ENCODE results near the gene MED29. TPM values are rescaled to one million over a fixed set of nuclear protein-coding genes. Genes with fewer than 3 reads are reported as not detected.

The MED29 gene
- total and polyA plus RNA-seq, 9 donors, result 27.7 to 62.9 (median 55.0) TPM

DNA sequence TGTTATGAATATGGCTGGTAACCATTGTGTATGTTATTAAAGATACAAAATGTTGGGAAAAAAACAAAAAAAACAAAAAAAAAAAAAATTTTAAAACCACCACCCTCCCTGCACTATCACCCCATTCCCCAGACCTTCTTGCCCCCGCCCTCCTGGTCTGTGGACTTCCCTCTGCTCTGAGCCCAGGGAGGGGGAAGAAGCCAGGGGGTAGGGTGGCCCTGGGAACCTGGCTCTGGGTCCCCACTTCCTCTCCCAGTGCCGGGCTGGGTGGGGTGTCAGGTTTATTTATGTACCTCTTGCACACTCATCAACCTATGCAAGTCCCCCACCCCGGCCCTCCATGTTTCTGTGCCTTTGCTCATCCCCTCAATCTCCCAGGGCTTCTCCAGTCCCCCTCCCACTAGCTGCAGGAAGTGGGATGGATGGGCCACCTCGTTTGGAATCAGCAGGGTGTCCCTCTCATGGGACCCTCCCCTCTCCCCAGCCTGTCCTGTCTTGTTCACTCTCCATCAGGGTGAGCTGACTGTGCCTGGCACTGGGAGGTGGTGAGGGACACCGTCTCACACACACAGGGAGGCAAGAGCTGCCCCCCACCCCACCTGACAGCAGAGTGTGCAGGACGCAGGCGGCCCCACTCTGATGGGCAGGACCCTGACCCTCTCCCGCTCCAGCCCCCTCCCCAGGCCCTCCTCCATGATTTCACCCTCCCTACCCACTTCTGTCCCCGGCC, 6.2 kb upstream of the MED29 start:
- intact Hi-C loops (cut with DNase I), result no loop called here
- Histone ChIP-seq H3K27ac (no peak overlapping the region), H3K9me3 (no peaks in the 10 kb centered on the region), H3K36me3 (no peaks in the 10 kb centered on the region), H3K4me1 (ENCODE audit: insufficient read depth) (peaks cover 2% of the 10 kb centered on the region), H3K4me3 (no peak overlapping the region), H3K27me3 (no peaks in the 10 kb centered on the region)
- TF ChIP-seq, protein P1, sequence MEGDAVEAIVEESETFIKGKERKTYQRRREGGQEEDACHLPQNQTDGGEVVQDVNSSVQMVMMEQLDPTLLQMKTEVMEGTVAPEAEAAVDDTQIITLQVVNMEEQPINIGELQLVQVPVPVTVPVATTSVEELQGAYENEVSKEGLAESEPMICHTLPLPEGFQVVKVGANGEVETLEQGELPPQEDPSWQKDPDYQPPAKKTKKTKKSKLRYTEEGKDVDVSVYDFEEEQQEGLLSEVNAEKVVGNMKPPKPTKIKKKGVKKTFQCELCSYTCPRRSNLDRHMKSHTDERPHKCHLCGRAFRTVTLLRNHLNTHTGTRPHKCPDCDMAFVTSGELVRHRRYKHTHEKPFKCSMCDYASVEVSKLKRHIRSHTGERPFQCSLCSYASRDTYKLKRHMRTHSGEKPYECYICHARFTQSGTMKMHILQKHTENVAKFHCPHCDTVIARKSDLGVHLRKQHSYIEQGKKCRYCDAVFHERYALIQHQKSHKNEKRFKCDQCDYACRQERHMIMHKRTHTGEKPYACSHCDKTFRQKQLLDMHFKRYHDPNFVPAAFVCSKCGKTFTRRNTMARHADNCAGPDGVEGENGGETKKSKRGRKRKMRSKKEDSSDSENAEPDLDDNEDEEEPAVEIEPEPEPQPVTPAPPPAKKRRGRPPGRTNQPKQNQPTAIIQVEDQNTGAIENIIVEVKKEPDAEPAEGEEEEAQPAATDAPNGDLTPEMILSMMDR (IDR thresholded peaks at IDR 0.05), result no peak
- no peak for TF ChIP-seq EP300 (IDR thresholded peaks at IDR 0.05)
- no peak for TF ChIP-seq POLR2A (IDR thresholded peaks at IDR 0.05)
- 59 to 60% (median 60%) methylated on average over 9 of the region's 9 CpGs for WGBS, 3 donors
- peak in 1 of 5 donors; percentile 13 for DNase-seq

DNA sequence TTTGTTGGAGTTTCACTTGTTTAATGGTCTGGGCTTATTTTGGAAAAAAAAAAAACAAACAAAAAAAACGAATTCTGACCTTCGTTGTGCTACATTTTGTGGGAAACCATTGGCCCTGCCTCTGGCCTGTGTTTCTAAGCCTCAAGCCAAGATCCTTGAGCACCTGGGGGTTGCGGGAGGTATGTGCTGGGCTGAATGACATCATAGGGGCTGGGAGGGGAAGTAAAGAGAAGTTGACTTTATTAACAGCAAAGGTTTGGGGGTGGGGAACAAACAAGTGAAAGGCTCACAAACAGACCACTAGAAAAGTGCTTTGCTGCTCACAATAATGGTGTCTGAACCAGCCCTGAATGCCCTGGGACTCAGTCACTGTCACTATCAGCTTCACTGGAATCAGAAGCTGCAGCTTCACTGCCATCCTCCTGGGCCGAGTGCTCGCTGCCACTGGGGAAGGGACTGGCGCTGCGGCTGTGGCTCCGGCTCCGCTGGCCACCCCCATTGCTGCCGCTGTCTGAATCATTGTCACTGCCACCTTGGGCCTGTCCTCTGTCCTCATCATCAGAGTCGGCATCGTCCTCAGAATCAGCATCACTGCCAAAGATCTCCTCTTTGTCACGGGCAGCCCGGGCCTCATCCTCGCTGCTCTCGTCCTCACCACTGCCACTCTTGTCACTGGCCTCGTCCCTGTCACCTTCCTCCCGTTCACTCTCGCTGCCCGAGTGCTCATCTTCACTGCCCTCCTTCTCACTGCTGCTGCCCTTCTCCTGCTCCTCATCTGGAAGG, 5.4 kb upstream of the MED29 start:
- H3K36me3 ChIP-seq, result no peaks in the 10 kb centered on the region
- no peak overlapping the region for H3K4me3 ChIP-seq
- 73 to 77% (median 74%) methylated on average over 20 of the region's 20 CpGs for WGBS, 3 donors
- H3K27me3 ChIP-seq, result no peaks in the 10 kb centered on the region
- no peaks in the 10 kb centered on the region for H3K9me3 ChIP-seq
- intact Hi-C loops (cut with DNase I), result no loop called here
- DNase-seq, result peak in 1 of 5 donors; percentile 22
- H3K4me1 ChIP-seq (ENCODE audit: insufficient read depth), result peaks cover 3% of the 10 kb centered on the region
- TF ChIP-seq EP300 (IDR thresholded peaks at IDR 0.05), result no peak
- TF ChIP-seq, protein P1 (IDR thresholded peaks at IDR 0.05), result no peak
- no peak for TF ChIP-seq POLR2A (IDR thresholded peaks at IDR 0.05)
- no peak overlapping the region for H3K27ac ChIP-seq

DNA sequence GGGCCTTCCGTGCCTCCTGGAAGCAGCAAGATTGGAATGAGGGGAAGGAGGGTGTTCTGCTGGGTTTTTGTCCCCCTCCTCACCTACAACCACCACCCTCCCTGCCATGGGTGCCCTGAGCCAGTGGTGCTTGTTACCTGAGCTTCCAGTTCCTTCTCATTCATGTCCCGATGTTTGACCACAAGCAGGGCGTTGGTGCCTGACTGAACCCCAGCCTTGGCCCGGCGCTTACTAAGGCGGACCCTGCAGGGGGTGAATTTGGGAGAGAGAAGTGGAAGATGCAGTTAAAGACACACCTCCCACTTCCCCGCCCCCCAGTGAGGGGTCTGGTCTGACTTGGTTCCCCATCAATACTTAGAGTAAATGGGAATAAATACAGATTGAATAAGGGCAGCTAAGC, 4.6 kb upstream of the MED29 start:
- H3K4me3 ChIP-seq, result no peak overlapping the region
- DNase-seq, result peak in 1 of 5 donors; percentile 20
- TF ChIP-seq, protein P1 (IDR thresholded peaks at IDR 0.05), result no peak
- TF ChIP-seq EP300 (IDR thresholded peaks at IDR 0.05), result no peak
- no peak for TF ChIP-seq POLR2A (IDR thresholded peaks at IDR 0.05)
- H3K4me1 ChIP-seq (ENCODE audit: insufficient read depth), result peaks cover 3% of the 10 kb centered on the region
- no peaks in the 10 kb centered on the region for H3K9me3 ChIP-seq
- no peak overlapping the region for H3K27ac ChIP-seq
- no peaks in the 10 kb centered on the region for H3K36me3 ChIP-seq
- intact Hi-C loops (cut with DNase I), result no loop called here
- WGBS, 3 donors, result 71 to 81% (median 73%) methylated on average over 7 of the region's 7 CpGs
- H3K27me3 ChIP-seq, result no peaks in the 10 kb centered on the region

DNA sequence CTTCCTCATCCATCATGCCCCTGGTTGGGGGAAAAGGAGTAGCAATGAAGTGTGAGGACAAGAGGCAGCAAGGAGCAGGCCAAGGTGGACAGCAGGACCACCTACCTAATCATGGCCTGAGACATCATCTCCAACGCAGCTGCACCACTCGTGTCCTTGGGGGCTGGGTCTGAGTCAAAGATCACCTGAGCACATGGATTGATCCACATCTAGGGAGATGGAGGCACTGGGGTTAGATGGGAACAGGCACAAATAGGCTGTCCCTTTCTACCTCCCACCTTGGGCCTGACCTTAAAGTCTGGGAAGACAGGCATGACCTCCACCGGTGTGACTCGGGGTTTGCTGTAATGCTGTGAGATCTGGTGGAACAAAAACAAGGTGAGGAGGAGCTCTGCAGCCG, 2.5 kb upstream of the MED29 start:
- WGBS, 3 donors, result 55 to 76% (median 56%) methylated on average over 5 of the region's 5 CpGs
- Histone ChIP-seq H3K27ac (no peak overlapping the region), H3K4me1 (ENCODE audit: insufficient read depth) (peaks cover 3% of the 10 kb centered on the region)

More for the DNA sequence above, 2.5 kb upstream of the MED29 start:
- intact Hi-C loops (cut with DNase I), result no loop called here
- Histone ChIP-seq H3K36me3 (no peaks in the 10 kb centered on the region), H3K27me3 (no peaks in the 10 kb centered on the region), H3K9me3 (no peaks in the 10 kb centered on the region), H3K4me3 (no peak overlapping the region)
- TF ChIP-seq, protein P1 (IDR thresholded peaks at IDR 0.05), result no peak
- TF ChIP-seq EP300 (IDR thresholded peaks at IDR 0.05) (no peak), POLR2A (IDR thresholded peaks at IDR 0.05) (no peak)
- peak in 1 of 5 donors; percentile 17 for DNase-seq

All from ovary (tissue), 9 donors.